HL-60 (cell line): ENCODE results near the gene GMDS.

Source experiments
- GABPA ChIP-seq: IDR thresholded peaks from 2 replicates; pipeline ENCODE4 v1.6.1; 2012; ENCODE audit warnings: low read depth
- POLR2AphosphoS5 ChIP-seq: IDR thresholded peaks from 2 replicates; pipeline ENCODE4 v1.6.1; 2012; ENCODE audit warnings: low read depth
- TF ChIP-seq, protein P1 (sequence below): IDR thresholded peaks from one replicate; pipeline ENCODE4 v1.5.1; 2011; ENCODE audit warnings: low read length, control low read depth, inconsistent platforms; ENCODE audit not compliant: insufficient read depth

DNA sequence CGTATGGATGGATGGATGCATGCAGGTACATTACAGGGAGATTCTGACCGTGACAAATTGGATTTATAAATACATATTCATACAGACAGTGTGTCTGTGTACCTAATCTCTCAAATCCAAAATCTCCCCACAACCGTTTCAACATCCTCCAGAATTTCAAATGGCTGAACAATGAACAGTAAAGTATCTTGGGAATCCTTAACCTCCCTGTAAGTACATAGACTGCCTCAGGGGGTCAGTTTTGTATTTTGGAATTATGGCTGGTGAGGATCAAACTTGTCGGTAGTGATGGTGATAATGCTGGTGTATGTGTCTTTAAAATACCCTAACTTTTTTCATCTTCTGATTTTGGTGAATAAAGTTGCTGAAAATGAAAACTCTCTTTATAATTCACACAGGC lies 389.5 kb downstream of the GMDS start:
- TF ChIP-seq POLR2AphosphoS5 (no peak), GABPA (no peak)
- TF ChIP-seq, protein P1, sequence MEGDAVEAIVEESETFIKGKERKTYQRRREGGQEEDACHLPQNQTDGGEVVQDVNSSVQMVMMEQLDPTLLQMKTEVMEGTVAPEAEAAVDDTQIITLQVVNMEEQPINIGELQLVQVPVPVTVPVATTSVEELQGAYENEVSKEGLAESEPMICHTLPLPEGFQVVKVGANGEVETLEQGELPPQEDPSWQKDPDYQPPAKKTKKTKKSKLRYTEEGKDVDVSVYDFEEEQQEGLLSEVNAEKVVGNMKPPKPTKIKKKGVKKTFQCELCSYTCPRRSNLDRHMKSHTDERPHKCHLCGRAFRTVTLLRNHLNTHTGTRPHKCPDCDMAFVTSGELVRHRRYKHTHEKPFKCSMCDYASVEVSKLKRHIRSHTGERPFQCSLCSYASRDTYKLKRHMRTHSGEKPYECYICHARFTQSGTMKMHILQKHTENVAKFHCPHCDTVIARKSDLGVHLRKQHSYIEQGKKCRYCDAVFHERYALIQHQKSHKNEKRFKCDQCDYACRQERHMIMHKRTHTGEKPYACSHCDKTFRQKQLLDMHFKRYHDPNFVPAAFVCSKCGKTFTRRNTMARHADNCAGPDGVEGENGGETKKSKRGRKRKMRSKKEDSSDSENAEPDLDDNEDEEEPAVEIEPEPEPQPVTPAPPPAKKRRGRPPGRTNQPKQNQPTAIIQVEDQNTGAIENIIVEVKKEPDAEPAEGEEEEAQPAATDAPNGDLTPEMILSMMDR: no peak
